NCI-H2227 treated with DMSO at 0.1 percent for 48 hours (cell line): Measurements from ENCODE around the gene RNLS.
A peak's percentile ranks its signal among the peaks of the same experiment; 100 is the strongest.

Experiments used
- DNase-seq: peaks from one replicate; lab custom pipeline; 2025; lab: John Stamatoyannopoulos, UW

RNLS gene

DNA sequence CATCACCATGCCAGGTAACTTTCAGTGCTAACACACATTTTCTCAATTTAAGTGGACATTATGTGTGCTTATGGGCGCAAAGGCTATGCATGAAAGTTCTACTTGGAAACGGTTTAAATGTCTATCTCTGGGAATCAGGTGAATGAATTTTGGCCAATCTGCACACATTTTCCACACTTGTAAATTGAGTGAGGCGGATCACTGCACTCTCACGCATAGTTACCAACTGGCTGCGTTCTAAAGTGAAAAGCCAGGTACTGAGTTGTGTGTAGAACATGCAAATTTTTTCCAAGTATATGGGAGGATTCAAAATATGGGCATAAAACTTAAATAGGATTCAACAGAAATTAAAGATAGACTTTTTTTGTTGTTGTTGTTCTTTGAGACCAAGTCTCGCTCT is 323.7 kb downstream of the RNLS start:
- no peak for DNase-seq

DNA sequence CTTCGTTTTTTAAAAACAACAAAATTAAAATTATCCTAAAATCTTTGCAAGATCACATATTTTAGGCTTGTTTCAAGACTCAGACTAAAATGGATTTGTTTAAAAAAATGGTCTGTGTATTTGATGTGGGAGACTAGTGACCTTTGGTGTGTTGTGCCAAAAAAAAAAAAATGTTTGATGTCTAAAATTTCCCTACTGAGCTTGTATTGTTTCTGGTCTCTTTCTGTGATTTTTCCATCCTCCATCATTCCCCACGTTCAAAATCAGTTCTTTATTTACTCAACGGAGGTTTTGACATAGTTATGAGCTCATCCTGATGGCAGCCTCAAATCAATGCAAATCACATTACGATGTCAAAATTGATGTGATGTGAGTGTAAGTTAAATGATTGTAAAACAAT is 326.2 kb downstream of the RNLS start:
- no peak for DNase-seq

DNA sequence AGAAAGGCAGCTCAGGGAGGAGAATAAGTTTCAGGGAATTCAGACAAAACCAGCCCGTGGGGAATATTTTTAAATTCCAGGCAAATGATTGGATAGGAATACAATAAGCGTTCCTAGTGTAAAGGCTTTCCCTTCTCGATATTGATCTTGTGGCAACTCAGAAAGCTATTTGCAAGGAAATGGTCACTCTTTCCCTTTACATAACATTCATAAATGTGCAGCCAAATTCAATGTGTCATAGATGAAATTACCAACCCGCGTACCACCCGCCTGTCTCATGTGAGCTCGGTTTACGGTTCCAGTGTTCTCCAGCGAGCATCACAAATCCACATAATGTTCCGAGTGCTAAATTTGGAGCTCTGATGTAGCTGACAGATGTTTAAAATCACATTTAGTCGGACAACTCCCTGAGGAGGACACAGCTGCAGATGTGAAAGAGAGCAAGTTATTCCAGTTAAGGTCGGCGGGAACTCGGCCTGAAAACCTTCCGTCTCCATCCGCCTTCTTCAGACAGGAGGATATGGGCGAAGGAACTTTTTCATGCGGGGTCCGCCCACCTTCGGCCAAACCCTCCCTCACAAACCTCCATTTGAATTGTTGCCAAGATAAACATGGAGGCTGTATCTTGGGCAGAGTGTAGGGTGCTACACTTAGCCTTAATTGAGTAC is 327.0 kb downstream of the RNLS start:
- DNase-seq, result peak; percentile 10

DNA sequence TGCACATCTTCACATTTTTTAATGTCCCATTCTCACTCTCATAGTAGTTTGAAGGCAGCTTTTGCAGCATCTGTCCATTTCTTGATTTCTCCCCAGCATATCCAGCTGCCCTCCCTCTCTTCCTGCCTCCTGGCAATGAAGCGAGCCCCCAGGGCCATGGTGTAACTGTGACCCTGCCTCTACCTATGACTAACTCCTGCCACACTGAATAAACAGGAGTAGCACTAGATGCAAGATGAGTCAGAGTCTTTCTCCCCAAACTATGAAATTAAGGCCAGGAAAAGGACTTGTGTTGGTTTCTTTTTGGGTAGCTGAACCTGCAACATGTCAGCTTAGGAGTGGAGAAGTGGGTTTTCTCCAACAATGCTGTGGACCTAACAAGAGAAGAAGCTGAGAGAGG is 329.0 kb downstream of the RNLS start:
- no peak for DNase-seq

DNA sequence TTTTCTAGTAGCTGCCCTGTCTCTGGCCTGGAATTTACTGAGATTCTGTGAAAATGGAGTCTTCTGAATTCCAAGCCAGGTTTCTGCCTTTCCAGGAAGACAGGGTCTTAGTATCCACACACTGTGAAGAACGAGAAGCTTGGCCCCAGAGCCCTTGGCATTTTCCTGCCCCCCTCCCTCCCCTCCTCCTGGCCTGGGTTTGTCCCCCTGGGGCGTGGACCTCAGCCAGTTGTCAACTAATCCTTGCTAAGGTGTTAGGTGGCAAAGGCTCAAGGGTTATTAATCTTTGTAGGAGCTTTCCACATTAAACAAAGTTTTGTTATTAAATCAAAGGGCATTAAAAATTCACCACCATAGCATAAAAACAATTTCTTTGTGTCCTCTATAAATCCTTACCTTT is 329.5 kb downstream of the RNLS start:
- DNase-seq, result no peak

DNA sequence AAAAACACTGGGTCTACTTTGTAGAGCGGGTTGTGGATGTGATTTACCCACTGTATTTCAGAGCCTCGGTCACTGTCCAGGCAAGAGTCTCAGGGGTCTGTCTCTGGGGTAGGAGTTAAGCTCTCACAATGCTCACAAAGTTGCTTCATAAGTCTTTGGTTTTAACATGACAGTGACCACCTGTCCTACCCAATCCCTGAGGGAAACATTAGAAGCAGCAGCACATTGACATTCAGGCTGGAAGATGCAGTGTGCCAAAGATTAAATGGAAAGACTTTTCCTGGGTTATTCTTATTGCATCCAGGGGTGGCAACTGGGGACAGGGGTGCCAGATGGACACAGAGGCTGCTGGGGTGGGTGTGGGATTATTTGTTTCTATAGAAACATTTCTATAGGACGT is 330.0 kb downstream of the RNLS start:
- no peak for DNase-seq

DNA sequence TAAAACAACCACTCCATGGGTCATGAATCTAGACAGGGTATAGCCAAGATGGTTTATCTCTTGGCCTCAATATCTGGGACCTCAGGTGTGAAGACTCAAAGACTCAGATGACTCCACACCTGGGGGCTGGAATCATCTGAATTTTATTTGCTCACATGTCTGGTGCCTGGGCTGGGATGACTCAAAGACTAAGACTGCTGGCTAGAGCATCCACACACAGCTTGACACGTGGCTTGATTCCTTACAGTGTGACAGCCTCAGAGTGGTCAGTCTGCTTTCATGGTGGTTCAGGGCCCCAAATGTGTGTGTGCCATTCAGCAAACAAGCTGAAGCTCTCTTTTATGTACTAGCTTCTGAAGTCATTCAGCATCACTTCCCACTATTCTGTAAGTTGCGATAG is 333.7 kb downstream of the RNLS start:
- no peak for DNase-seq

DNA sequence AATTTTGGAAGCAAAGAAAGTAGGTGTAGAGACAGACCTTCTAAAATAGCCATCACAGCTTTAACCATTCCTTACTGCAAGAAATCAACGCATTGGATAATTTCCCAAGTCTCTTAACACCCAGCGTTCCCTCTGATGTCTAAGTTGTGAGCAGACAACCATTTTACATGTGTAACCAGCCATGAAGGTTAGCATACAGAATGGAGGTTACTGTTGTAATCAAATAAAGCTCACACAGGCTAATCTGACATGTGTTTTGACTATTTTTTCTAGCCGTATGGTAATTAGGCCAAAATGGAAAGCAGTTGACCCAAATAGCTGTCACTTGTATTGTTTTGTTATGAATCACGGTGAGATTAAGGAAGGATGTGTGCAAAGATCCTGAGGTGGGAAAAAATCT is 336.4 kb downstream of the RNLS start:
- no peak for DNase-seq

DNA sequence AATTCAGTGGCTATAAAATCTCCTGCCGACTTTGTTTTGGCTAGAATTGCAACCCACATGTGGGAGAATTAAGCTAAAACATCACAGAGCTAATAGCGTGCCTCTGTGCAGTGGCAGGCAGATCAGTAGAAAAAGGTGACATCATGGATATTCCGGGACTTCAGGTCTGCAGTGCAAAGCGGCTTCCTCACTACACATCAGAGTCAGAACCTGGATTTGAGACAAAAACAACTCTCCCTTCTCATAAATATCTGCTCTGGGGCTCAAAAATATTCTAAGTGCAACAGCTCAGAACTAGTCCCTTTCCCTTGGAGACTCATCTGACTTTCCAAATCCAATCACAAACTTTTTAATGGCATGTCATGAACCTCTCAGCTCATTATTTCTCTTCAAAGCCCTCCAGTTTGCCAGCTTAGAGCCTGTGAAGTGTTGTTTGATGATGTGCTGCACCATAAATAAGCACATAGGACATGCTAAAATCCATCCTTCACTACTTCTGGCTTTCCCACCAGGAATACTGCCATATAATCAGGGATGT is 337.1 kb downstream of the RNLS start:
- DNase-seq, result no peak

DNA sequence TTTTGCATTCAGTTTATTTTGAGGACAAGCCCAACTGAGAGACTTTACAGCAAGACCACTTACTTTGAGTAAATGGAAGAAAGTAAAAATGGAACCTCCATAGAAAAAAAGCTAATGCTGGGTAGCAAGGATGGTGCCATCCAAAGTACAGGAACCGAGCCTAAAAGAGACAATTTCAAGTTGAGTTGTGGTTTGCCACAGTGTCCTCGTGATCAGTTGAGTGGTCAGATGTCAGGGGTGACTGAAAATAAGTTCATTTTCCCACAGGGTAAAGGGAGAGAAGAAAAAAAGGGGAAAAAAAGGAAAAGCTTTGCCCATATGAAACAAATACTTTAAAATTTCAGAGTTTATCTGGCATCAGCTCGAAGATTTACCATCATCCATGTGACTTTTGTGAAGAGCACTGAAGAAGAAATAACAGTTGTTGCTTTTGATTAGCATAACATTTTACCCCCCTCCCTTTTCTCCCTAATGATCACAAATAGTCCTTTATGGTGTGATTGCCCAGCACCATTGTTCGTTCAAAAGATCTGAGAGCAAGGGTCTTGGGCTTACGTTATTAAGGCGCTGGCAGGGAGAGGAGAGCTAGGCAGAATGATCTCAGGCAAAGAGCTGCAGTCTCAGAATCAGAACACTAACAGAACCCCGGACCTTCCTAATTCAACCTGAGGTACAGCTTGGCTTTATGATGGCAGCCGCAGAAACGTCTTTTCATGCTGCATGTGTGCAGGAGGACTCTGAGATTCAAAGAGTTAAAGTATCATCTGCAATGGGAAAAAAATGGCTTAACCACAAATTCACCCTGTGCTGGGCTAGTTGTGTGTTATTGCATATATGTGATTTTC is 338.1 kb downstream of the RNLS start:
- DNase-seq, result peak; percentile 12

DNA sequence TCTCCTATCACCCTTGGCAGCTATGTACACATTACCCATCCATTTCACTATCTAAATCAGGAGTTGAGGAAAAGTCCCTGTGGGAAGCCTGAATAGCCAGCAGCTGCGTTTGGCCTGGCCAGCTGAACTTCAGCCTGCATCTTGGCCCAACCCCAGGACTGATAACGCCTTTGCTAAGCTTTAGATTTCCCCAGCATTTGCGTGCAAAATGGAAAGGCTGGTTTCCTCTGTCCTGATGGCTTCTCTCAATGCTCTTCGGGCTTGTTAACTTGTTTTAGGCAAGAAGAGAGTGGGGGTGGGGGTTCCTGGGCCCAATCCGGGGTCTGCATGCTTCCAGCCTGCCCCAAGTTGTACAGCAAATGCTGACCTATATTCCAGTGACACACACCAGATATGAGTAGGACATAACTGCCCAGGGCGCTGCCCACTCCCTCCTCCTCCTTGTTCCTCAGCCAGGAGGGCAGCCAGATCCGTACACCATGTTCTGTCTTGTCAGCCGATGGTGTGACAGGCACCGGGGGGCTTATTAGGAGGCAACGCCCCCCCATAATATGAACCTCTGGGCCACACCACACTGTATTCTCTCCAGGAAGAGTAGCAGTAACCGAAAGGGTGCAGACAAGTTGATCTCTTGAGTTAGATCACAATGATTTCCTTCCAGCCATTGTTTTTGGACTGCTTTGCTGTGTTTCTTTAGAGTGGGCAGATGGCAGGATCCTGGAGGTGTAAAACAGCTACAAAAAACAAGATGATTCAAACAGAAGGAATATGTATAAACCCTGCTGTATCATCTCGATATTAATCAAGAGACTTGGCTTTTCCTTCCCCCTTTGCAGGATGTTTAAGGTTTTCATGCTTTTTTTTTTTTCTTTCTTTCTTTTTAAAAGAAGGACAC is 339.0 kb downstream of the RNLS start:
- no peak for DNase-seq

DNA sequence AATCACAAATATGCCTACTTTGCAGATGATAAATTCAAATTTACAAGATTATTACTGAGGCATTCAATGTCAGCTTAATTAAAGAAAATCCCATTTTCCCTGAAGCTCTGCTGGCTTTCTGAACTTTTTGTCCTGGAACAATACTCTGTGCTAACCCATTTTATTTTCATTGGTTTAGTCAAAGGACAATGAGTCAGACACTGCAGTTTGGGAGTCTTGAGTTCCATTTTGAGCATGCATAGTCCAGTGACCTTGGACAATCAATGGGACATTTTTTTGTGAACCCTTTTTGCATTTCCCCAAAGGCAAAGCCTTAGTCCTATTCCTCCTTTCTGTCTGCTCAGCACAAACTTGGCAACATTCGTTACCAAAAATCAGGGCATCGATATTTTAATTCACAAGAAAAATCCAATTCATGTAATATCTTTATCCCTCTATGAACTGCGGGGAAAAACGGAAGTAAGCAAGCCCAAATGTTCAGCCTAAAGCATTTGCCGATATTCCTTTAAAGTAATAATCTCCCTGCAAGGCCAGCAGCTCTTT is 339.8 kb downstream of the RNLS start:
- DNase-seq, result no peak

DNA sequence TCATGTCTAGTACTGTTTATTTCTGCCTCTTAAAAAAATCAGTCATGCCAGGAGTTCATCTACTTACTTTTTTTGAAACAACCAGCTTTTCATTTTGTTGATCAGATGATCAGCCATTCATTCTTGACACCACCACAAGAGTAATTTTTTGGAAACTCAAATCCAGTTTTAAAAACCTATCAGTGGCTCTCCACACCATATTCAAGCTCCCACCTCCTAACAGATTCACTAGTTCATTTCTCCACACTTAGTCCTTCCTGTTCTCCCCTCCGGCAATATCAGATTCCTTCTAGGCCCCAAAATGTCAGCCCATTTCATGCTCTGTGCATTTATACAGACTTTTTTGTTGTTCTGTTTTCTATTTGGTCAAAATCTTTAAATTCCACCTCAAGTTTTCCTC is 341.6 kb downstream of the RNLS start:
- no peak for DNase-seq

DNA sequence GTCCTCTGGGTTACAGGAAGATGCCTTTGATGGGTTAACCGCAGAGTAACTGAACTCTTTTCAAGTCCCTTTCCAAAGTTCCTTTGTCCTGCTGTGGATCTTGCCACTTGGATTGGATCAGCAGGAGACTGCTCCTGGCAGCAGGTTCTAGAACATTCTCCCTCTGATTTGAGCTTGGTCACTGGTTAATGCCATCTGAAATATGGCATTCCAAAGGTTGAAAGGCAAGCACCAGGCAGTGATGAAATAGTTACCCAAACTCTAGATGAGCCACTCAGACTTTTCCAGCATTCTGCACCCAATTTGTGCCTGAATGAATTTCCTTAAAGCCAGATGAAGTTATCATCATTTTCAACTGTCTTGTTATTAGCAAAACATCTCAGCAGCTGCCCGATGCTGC is 343.9 kb downstream of the RNLS start:
- no peak for DNase-seq

DNA sequence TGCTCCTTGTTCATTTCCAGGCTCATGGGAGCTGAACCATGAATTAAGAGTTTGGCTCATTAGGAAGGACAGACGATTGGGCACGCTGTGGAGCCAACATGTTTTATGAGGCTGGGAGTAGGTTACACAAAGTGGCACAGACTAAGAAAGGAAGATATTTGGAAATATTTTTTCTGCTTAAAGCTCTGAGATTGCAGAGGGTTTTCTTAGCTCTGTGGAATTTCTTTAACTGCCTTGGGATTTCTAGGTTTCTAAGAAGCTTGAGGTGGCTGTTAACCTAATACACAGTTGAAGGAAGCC is 344.6 kb downstream of the RNLS start:
- DNase-seq, result no peak

DNA sequence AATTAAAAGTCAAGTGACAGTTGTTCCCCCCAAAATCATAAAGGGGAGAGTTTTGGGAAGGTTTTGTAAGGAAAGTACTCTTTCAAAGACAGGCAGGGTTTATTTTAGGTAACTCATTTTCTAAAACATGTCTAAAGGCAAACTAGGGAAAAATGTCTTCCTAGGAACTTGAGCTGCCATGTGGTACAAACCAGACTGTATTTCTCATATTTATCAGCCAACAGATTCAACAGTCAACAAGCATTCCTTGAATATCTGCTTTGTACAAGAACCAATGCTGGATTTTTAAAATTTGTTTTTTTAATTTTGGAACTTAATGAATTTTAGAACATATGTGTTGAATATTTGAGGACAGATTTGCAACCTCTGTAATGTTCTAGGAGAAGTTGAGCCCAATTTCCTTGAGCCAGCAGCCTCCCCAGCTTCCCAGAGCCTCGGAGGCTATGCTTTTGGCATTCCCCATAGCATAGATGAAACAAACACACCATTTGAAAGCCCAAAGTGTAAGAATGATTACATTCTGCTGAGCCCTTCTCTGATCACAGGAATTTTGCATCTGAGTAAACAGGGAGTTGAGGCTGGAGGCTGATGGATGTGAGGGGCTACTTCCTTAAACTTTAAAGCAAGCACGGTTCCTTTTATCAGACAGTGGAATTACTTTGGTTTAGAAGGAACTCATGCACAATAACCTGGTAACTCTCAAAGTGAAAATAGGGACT is 345.1 kb downstream of the RNLS start:
- no peak for DNase-seq

DNA sequence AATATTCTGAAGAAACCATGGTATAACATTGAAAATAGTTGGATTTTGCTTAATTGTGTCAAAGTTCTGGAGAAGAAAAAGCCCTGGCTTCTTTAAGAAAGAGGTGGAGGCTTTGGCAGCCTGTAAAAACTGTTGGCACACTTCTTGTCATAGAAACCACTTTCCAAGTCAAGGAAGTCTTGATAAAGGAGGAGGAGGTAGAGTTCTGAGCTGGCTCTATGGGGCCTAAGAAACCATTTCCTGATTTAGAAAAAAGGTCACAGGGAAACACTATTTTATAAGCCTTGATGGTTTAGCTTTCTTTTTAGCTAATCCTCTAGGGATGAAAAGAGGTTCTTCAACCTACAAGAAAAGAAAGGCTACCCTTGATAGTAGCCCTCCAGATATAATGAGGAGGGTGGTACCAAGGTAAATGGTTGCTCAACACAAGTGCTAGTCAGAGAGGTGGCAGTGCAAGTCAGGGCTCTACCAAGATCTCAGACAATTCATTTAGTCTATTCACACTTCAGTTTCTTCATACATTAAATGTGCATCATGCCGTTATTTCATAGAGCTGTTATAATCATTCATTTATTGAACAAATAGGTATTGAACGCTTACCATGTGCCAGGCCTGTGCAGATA is 346.9 kb downstream of the RNLS start:
- no peak for DNase-seq

DNA sequence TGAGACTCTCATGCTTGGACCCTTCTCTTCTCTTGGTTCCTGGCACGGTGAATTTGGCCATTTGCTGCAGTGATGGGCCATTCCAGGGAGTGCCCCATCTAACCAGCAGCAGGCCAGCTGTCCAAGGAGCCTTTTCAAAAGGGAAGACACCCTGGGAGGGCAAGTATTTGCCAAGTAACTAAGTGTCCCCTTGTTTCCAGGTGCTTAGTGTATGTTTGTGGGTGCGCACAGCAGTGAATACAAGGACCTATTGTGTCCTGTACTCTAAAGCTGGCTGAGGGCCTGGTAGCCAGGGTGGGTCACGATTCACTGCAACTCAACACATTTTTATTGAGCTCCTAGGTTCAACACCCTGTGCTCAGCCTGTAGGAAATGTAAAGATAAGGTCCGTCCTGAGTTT is 348.8 kb downstream of the RNLS start:
- no peak for DNase-seq

DNA sequence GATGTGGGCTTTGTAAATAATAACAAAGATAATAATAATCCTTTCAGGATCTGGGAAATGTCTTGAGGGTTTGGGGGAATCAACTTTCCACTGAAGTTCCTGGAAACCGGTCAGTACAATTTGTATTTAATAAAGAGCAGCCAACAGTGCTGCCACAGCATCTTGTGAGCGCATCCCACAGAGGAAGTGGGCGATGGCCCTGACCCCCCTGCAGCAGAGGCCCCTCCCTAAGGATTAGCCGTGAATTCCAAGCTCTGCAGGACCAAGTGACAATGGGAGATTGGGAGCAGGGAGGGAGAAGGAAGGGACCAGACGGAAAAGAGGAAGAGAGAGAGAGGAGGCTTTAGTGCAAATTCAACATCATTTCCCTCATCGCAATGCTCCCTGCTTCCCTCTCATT is 349.2 kb downstream of the RNLS start:
- DNase-seq, result no peak

DNA sequence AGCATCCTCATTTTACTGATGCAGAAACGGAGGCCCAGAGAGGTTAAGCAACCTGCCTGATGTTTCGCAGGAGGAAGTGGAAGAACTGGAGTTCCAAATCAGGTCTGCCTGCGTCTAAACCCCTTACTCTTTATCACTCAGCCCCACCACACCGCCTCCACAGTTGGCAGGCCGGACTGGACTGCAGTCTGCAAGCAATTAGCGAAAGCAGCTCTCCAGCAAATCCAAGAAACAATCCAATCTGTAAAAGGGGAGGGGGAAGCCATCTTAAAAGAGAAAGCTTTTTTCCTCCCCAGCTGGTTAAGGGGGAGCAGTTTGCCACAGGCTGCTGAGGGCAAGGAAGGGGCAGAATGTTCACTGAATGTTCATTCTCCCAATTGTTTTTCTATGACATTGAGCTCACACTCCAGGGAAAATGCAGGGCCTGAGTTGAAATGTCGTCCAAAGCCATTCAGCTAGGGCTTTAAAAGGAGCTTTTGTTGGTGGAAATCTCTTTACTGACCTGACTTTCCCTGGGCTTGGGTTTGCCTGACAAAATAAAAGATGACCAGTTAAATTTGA is 350.1 kb downstream of the RNLS start:
- no peak for DNase-seq
